DMS153 treated with DMSO at 0.1 percent for 48 hours (cell line): ENCODE measurements around the gene COL18A1.

Source experiments
- DNase-seq: peaks from one replicate; lab custom pipeline; 2025; ENCODE audit not compliant: unreplicated experiment; lab: John Stamatoyannopoulos, UW

Gene COL18A1

GRCh38 chr21:45413922-45414321, 9.0 kb downstream of the COL18A1 start:
- no peak for DNase-seq

- DNase-seq = no peak
These were observed 9.6 kb downstream of the COL18A1 start for GRCh38 chr21:45414396-45415187.

GRCh38 chr21:45415188-45415942, 10.4 kb downstream of the COL18A1 start:
- DNase-seq = no peak

GRCh38 chr21:45415943-45416611, 11.1 kb downstream of the COL18A1 start:
- DNase-seq = no peak

GRCh38 chr21:45416620-45417019, 11.7 kb downstream of the COL18A1 start:
- DNase-seq = no peak

- DNase-seq = no peak
These were observed 12.4 kb downstream of the COL18A1 start for GRCh38 chr21:45417256-45417950.

GRCh38 chr21:45417951-45418300, 13.0 kb downstream of the COL18A1 start:
- no peak for DNase-seq

GRCh38 chr21:45418301-45419071, 13.5 kb downstream of the COL18A1 start:
- no peak for DNase-seq

GRCh38 chr21:45419162-45419561, 14.2 kb downstream of the COL18A1 start:
- no peak for DNase-seq

- no peak for DNase-seq
These were observed 15.4 kb downstream of the COL18A1 start for GRCh38 chr21:45420061-45421041.

- no peak for DNase-seq
These were observed 16.3 kb downstream of the COL18A1 start for GRCh38 chr21:45421071-45421845.

GRCh38 chr21:45421846-45422775, 17.1 kb downstream of the COL18A1 start:
- no peak for DNase-seq

- no peak for DNase-seq
These were observed 18.4 kb downstream of the COL18A1 start for GRCh38 chr21:45423201-45423955.

- DNase-seq = no peak
These were observed 19.2 kb downstream of the COL18A1 start for GRCh38 chr21:45423968-45424853.

GRCh38 chr21:45424854-45425795, 20.2 kb downstream of the COL18A1 start:
- DNase-seq = no peak
